HFF-Myc (cell line): ENCODE results near the gene C4BPB.

Source experiments
- DNase-seq: peaks from one replicate; pipeline ENCODE4 v3.0.0-alpha.2; 2011; ENCODE audit warnings: low read depth; ENCODE audit errors: extremely low read depth
- H3K4me3 ChIP-seq: replicated peaks from 2 replicates; pipeline ENCODE4 v1.5.1; 2011; ENCODE audit warnings: low read depth, mild to moderate bottlenecking, control low read depth, low read length
- CTCF ChIP-seq: IDR thresholded peaks from 2 replicates; pipeline ENCODE4 v1.5.1; 2012; ENCODE audit warnings: mild to moderate bottlenecking, low read depth, low read length, control low read depth; ENCODE audit errors: missing control alignments

C4BPB gene

GRCh38 chr1:207060596-207060995, 28.1 kb upstream of the C4BPB start:
- DNase-seq = no peak
- no peak overlapping the region for H3K4me3 ChIP-seq
- TF ChIP-seq CTCF = no peak

- no peak for TF ChIP-seq CTCF
- no peak for DNase-seq
- H3K4me3 ChIP-seq = no peak overlapping the region
Measured at GRCh38 chr1:207062058-207062457, 26.6 kb upstream of the C4BPB start.

- TF ChIP-seq CTCF = no peak
- no peak for DNase-seq
- H3K4me3 ChIP-seq = no peak overlapping the region
Measured at GRCh38 chr1:207063014-207063413, 25.6 kb upstream of the C4BPB start.

GRCh38 chr1:207064561-207064960, 24.1 kb upstream of the C4BPB start:
- DNase-seq = no peak
- no peak for TF ChIP-seq CTCF
- H3K4me3 ChIP-seq = no peak overlapping the region

GRCh38 chr1:207067185-207067584, 21.5 kb upstream of the C4BPB start:
- H3K4me3 ChIP-seq = no peak overlapping the region
- DNase-seq = no peak
- TF ChIP-seq CTCF = no peak

- DNase-seq = no peak
- H3K4me3 ChIP-seq = no peak overlapping the region
- no peak for TF ChIP-seq CTCF
Measured at GRCh38 chr1:207067665-207068064, 21.0 kb upstream of the C4BPB start.

- H3K4me3 ChIP-seq = no peak overlapping the region
- no peak for TF ChIP-seq CTCF
- DNase-seq = no peak
Measured at GRCh38 chr1:207069061-207069460, 19.6 kb upstream of the C4BPB start.
